A549 (cell line): Measurements from ENCODE around the gene AAK1. TPM values are rescaled to one million over a fixed set of nuclear protein-coding genes. Genes with fewer than 3 reads are reported as not detected.
A peak's percentile ranks its signal among the peaks of the same experiment; 100 is the strongest.

Source experiments
- ATAC-seq, 2 experiments: fragments of 200-7000 bp in 1 of 2; fragments of >200 bp in 1 of 2; cut with Nextera tagmentation in 1 of 2; cut with Tn5 transposase in 1 of 2; 3 replicates each; pipeline versions ENCODE4 v1.8.0 to v1.9.1; 2018 to 2020; ENCODE audit warnings: mild to moderate bottlenecking in 1 of 2, moderate library complexity in 1 of 2
- CTCF ChIA-PET: fragments of 300-600 bp; sonication (Branson Sonifier 250); formaldehyde crosslinking; extraction: SDS; loops from one replicate; lab custom pipeline; 2021; ENCODE audit warnings: antibody characterized with exemption, inconsistent platforms; lab: Yijun Ruan, JAX
- POLR2A ChIA-PET: fragments of 350-600 bp; formaldehyde crosslinking; extraction: SDS; loops from one replicate; lab custom pipeline; 2021; ENCODE audit warnings: antibody characterized with exemption, inconsistent platforms; lab: Yijun Ruan, JAX
- DNase-seq, 2 experiments: peaks; one replicate each; pipeline versions ENCODE4 v3.0.0 to v3.0.0-alpha.2; 2011 to 2016; ENCODE audit warnings: low read depth in 1 of 2, low spot score in 1 of 2
- FAIRE-seq: peaks from 2 replicates; lab custom pipeline; 2011; peaks lifted over from hg19 to GRCh38; lab: Jason Lieb, UNC
- H3K27ac ChIP-seq, 2 experiments: fragments of >200 bp; sonication (Bioruptor Twin); formaldehyde crosslinking; 3 replicates each; pipeline ENCODE4 v1.5.1; 2016 to 2017
- H3K4me1 ChIP-seq: fragments of >200 bp; sonication (Bioruptor Twin); formaldehyde crosslinking; 3 replicates; pipeline ENCODE4 v1.6.1; 2016
- H3K4me2 ChIP-seq: fragments of >200 bp; sonication (Bioruptor Twin); formaldehyde crosslinking; 3 replicates; pipeline ENCODE4 v1.6.1; 2016
- H3K4me3 ChIP-seq: fragments of >200 bp; sonication (Bioruptor Twin); formaldehyde crosslinking; 3 replicates; pipeline ENCODE4 v1.5.1; 2016
- H3K9me3 ChIP-seq: fragments of >200 bp; sonication (Bioruptor Twin); formaldehyde crosslinking; 3 replicates; pipeline ENCODE4 v1.6.1; 2016
- BCL3 ChIP-seq: fragments of >200 bp; sonication (Bioruptor Twin); formaldehyde crosslinking; IDR thresholded peaks from 3 replicates; pipeline ENCODE4 v1.6.1; 2016
- BHLHE40 ChIP-seq: IDR thresholded peaks from 2 replicates; pipeline ENCODE4 v1.6.1; 2012; ENCODE audit warnings: low read depth, low read length, inconsistent platforms
- CEBPB ChIP-seq, 2 experiments: fragments of >200 bp in 1 of 2; sonication (Bioruptor Twin) in 1 of 2; formaldehyde crosslinking in 1 of 2; IDR thresholded peaks; 2 replicates each; pipeline ENCODE4 v1.6.1; 2012 to 2016
- CHD4 ChIP-seq: fragments of 200-600 bp; sonication (generic); IDR thresholded peaks from 2 replicates; pipeline ENCODE4 v1.6.1; 2016; ENCODE audit warnings: antibody characterized with exemption, mild to moderate bottlenecking, borderline replicate concordance
- CTCF ChIP-seq: fragments of >200 bp; sonication (Bioruptor Twin); formaldehyde crosslinking; IDR thresholded peaks from 3 replicates; pipeline ENCODE4 v1.5.1; 2016
- EHMT2 ChIP-seq: fragments of 200-600 bp; sonication (generic); IDR thresholded peaks from 2 replicates; pipeline ENCODE4 v1.6.1; 2016; ENCODE audit warnings: antibody characterized with exemption, low read depth, mild to moderate bottlenecking, moderate library complexity
- ELK1 ChIP-seq: fragments of 150-350 bp; IDR thresholded peaks from 2 replicates; pipeline ENCODE4 v1.6.1; 2014; ENCODE audit warnings: low read depth, mild to moderate bottlenecking, low read length
- EP300 ChIP-seq, 2 experiments: fragments of >200 bp; sonication (Bioruptor Twin); formaldehyde crosslinking; IDR thresholded peaks; 2 replicates in 1 of 2; 3 replicates in 1 of 2; pipeline ENCODE4 v1.6.1; 2016 to 2017
- ESRRA ChIP-seq: fragments of 150-350 bp; IDR thresholded peaks from 2 replicates; pipeline ENCODE4 v1.6.1; 2014; ENCODE audit warnings: mild to moderate bottlenecking, low read length, borderline replicate concordance
- HMGXB4 ChIP-seq: fragments of 250-450 bp; sonication (Bioruptor Pico); IDR thresholded peaks from 2 replicates; pipeline ENCODE4 v1.5.0; 2021; ENCODE audit warnings: mild to moderate bottlenecking, moderate library complexity, borderline replicate concordance
- JUN ChIP-seq, 2 experiments: fragments of >200 bp; sonication (Bioruptor Twin); formaldehyde crosslinking; IDR thresholded peaks; 2 replicates in 1 of 2; 3 replicates in 1 of 2; pipeline ENCODE4 v1.6.1; 2016 to 2017
- JUNB ChIP-seq: fragments of >200 bp; sonication (Bioruptor Twin); formaldehyde crosslinking; IDR thresholded peaks from 2 replicates; pipeline ENCODE4 v1.6.1; 2016
- PBX3 ChIP-seq: IDR thresholded peaks from 2 replicates; pipeline ENCODE4 v1.6.1; 2012
- POLR2AphosphoS2 ChIP-seq: conservative IDR thresholded peaks from 2 replicates; pipeline ENCODE4 v1.6.1; 2012; ENCODE audit warnings: low read length, improper control_type of control experiment, inconsistent platforms
- RAD21 ChIP-seq, 2 experiments: fragments of >200 bp in 1 of 2; sonication (Bioruptor Twin) in 1 of 2; formaldehyde crosslinking in 1 of 2; IDR thresholded peaks in 1 of 2; conservative IDR thresholded peaks in 1 of 2; 2 replicates in 1 of 2; 3 replicates in 1 of 2; pipeline ENCODE4 v1.6.1; 2012 to 2018; ENCODE audit warnings: inconsistent platforms in 1 of 2
- SMC3 ChIP-seq: fragments of >200 bp; sonication (Bioruptor Twin); formaldehyde crosslinking; IDR thresholded peaks from 3 replicates; pipeline ENCODE4 v1.6.1; 2018; ENCODE audit warnings: inconsistent platforms
- ZC3H11A ChIP-seq: fragments of 450-650 bp; IDR thresholded peaks from 2 replicates; pipeline ENCODE4 v1.6.1; 2014; ENCODE audit warnings: antibody characterized with exemption, mild to moderate bottlenecking
- ZFP36 ChIP-seq: fragments of 450-650 bp; IDR thresholded peaks from 2 replicates; pipeline ENCODE4 v1.6.1; 2014; ENCODE audit warnings: borderline replicate concordance; ENCODE audit not compliant: partially characterized antibody
- WGBS: methylation state at CpG from one replicate; pipeline ENCODE4 v1.1.6; 2017; ENCODE audit errors: missing lambda C conversion rate; 5-methylcytosine and 5-hydroxymethylcytosine counted together
- polyA plus RNA-seq, 4 experiments: library from polyadenylated mRNA; depleted of rRNA in 3 of 4; stranded (reverse); fragments of >200 nt; fragmentation: RNase III in 1 of 4; extraction: RNeasy Plus Mini Kit Qiagen cat#74134 plus additional on column Dnase treatment in 1 of 4; gene quantifications; 2 replicates in 3 of 4; 3 replicates in 1 of 4; pipeline ENCODE4 v1.2.3, GENCODE V29; 2011 to 2017

The AAK1 gene
- polyA plus RNA-seq, 2 of the 4 experiments (the other 2 are of a cell fraction): 15.9 to 25.7 TPM

- peak; percentile 96 to 97 for TF ChIP-seq RAD21 (conservative IDR thresholded peaks at IDR 0.05 in 1 of 2, IDR thresholded peaks at IDR 0.05 in 1 of 2)
- TF ChIP-seq SMC3: peak; percentile 91
- TF ChIP-seq CEBPB (IDR thresholded peaks at IDR 0.05): peak in 1 of 2 experiments; percentile 29; a peak in 1 of 4 replicates
- TF ChIP-seq BHLHE40: no peak
- TF ChIP-seq POLR2AphosphoS2: no peak
- TF ChIP-seq ESRRA: no peak
- no peak for TF ChIP-seq HMGXB4 (CRISPR knock-in tag)
- TF ChIP-seq JUNB: no peak
- TF ChIP-seq CTCF: peak; percentile 92
- no peak for TF ChIP-seq ZFP36
- no peak for TF ChIP-seq EP300 (IDR thresholded peaks at IDR 0.05)
These were observed 83.9 kb downstream of the AAK1 start (continued) for GRCh38 chr2:69559442-69560146.

GRCh38 chr2:69556008-69556407, 87.5 kb downstream of the AAK1 start:
- no peak for FAIRE-seq
- TF ChIP-seq ZC3H11A (no peak), ELK1 (no peak), BCL3 (no peak), CHD4 (no peak), JUN (IDR thresholded peaks at IDR 0.05) (no peak), CEBPB (IDR thresholded peaks at IDR 0.05) (no peak), PBX3 (no peak), EHMT2 (no peak)
- CTCF ChIA-PET: interaction anchor here (0.6 to 3.1 kb wide), 4 partner anchors 9 to 261 kb away, joined by 3 to 30 read pairs (median 4); no protein-coding TSS in a partner anchor
- POLR2A ChIA-PET: no interaction called here
- Histone ChIP-seq H3K4me1 (peaks cover 9% of the 10 kb centered on the region), H3K4me2 (no peak overlapping the region), H3K9me3 (no peaks in the 10 kb centered on the region), H3K4me3 (no peak overlapping the region), H3K27ac (no peak overlapping the region)
- 82% methylated on average over 4 of the region's 4 CpGs for WGBS
- ATAC-seq: no peak
- DNase-seq: no peak
